GM12891 (cell line): ENCODE measurements around the gene NRDC.

Source experiments
- POLR2A ChIP-seq: IDR thresholded peaks from 2 replicates; pipeline ENCODE4 v1.6.1; 2011; ENCODE audit warnings: low read depth, low read length, control low read depth
- POLR2AphosphoS5 ChIP-seq: IDR thresholded peaks from 2 replicates; pipeline ENCODE4 v1.6.1; 2011; ENCODE audit warnings: low read depth, low read length, control low read depth
- SPI1 ChIP-seq: IDR thresholded peaks from 2 replicates; pipeline ENCODE4 v1.6.1; 2011; ENCODE audit warnings: low read depth, low read length, control low read depth
- TAF1 ChIP-seq: IDR thresholded peaks from 2 replicates; pipeline ENCODE4 v1.6.1; 2011; ENCODE audit warnings: low read depth, low read length, control low read depth

DNA sequence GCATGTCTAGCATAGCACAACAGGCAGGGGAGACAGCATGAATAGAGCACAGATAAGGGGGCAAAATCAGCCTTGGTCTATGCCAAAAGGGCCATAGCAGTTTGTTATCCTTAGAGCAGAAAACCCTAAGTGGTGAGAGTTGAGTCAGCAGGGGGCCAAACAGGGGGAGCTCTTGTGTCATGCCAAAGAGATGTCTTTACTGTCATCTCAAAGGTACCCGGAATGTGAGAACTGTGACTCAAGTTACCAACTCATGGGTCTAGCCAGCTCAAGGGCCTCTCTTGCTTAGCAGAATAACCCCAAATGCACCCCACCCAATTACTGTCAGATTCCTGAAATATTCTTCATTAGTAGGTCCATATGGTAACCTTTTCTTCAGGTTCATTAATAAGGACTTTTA is 45.9 kb upstream of the NRDC start:
- TF ChIP-seq TAF1 (no peak), SPI1 (no peak), POLR2AphosphoS5 (no peak), POLR2A (no peak)
